HG03103 (cell line): ENCODE data around the gene MSGN1.
"Not testable (repeated sequence)": the region's sequence is repeated elsewhere in the genome, so short reads cannot be mapped to it uniquely, and the experiment has no call there.

Experiments used
- ATAC-seq: cut with Tn5 transposase; IDR thresholded peaks from one replicate; pipeline ENCODE4 v1.9.1; 2021; ENCODE audit warnings: low read depth; ENCODE audit not compliant: unreplicated experiment

The MSGN1 gene

DNA sequence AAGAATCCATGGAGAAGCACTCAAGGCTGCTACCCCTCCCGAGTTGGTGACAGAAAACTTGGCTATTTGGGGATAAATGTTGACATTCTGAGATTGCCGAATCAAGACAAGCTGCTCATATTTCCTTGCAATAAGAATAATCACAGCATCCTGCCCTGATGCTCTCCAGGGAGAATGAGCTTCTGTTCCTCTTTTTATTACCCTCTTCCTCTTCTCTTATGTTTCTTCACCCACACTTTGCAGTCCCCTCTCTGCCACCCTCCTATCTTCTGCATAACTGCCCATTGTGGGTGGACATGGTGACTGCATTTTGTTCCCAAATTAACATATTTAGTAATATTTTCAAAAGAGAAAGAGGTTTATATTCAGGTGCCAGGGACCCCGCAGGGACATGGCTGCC is 11.9 kb upstream of the MSGN1 start:
- peak; percentile 52 for ATAC-seq

DNA sequence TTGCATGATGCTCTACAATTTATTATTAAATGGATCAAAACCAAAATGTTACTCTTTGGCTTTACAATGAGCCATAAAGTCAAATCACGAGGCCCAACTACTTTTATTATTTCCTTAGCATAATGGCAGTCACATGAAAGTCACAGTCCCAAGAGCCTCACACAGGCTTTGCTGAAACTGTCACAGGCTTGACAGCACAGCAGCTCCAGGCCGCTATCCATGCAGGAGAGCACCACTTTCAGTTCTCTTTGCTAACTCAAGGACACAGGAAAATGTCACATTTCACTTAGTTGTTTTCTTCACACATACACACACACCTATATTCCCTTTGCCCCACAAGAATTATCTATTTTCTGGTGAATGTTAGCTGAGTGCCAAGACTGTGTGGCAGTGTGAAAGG is 11.1 kb upstream of the MSGN1 start:
- peak; percentile 44 for ATAC-seq

DNA sequence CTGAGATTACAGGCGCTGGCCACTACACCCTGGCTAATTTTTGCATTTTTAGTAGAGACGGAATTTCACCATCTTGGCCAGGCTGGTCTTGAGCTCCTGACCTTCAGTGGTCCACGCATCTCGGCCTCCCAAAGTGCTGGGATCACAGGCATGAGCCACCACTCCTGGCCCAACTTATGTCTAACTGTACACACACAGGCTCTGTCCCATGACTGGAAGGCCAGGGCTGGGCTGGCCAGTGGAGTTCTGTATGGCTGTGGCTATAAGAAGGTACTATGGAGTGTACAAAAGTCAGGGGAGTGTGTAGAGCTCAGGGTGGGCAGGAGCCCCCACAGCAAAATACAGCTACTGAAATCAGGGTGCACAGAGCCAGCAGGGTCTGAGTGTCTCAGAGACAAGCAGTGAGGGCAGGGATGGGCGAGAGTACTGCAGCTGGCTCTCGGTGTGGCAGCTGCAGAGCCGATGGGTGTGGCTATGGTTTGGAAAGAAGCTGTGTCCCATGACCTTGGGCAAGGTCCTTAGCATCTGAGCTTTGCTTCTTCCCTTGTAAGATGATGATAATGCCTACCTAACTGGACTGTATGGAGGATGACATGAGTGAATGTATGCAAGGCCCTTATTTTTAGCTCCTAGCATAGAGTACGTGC is 10.4 kb upstream of the MSGN1 start:
- no peak for ATAC-seq

DNA sequence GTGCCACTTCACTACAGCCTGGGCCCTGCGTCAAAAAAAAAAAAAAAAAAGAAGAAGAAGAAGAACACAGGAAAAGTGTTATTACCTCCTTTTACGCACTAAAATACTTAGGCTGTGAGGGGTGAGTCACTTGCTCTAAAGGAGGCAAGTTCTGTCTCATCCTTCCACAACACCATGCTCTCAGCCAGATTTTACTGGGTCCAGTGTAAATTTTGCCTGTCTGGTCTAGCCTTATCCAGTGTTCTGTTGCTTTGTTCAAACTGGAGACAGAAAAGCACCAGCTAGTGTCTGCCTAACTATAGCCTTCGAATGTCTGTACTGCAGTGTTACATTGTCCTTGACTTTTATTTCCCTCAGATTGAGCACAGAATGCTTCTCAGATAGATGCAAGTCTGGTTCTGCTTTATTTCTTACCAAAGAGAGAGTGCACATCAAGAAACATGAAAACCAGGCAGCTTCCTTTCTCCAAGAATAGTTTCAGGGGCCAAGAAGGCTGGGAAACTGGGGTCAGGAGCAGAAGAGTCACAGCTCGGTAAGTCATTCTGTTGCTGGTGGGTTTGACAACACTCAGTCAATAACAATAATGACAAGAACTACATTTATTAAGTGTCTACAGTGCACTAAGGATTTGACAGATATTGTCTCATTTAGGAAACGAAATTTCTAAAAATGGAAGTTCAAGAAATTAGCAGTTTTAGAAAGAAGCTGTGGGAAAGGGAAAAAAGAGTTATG is 3.1 kb upstream of the MSGN1 start:
- peak; percentile 50 for ATAC-seq

DNA sequence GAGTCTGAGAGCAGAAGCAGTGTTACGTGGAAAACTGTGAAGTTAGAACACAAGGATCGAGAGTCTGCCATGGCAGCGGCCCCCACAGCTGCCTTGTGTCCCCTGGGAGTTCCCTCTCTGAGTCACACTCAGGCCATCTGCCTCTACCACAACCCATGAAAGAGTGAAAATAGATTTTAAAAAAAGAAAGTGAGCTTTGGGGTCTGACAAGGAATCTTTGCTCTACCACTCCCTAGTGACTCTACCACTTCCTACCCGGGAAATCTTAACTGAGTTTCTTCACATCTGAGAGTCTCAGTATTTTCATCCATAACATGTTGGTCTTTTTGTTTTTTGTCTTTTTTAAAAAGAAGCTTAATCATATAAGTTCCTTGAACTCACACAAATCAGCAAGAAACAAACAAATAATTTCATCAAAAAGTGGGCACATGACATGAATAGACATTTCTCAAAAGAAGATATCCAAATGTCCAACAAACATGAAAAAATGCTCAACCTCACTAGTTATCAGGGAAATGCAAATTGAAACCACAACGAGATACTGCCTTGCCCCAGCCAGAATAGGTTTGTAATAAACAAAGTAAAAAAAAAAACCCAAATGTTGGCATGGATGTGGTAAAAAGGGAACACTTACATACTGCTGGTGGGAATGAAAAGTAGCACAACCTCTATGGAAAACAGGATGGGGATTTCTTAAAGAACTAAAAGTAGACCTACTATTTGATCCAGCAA is 2.4 kb upstream of the MSGN1 start:
- ATAC-seq, result peak; percentile 84

DNA sequence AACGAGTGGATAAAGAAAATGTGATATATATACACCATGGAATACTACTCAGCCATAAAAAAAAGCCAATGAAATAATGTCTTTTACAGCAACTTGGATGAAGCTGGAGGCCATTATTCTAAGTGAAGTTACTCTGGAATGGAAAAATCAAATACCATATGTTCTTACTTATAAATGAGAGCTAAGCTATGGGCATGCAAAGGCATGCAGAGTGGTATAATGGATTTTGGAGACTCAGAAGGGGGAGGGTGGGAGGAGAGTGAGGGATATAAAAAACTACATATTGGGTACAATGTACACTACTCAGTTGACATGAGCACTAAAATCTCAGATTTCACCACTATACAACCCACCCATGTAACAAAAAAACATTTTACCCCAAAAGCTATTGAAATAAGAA is 1.7 kb upstream of the MSGN1 start:
- no peak for ATAC-seq

GRCh38 chr2:17815468-17816184 is 634 bp upstream of the MSGN1 start:
- no peak for ATAC-seq

DNA sequence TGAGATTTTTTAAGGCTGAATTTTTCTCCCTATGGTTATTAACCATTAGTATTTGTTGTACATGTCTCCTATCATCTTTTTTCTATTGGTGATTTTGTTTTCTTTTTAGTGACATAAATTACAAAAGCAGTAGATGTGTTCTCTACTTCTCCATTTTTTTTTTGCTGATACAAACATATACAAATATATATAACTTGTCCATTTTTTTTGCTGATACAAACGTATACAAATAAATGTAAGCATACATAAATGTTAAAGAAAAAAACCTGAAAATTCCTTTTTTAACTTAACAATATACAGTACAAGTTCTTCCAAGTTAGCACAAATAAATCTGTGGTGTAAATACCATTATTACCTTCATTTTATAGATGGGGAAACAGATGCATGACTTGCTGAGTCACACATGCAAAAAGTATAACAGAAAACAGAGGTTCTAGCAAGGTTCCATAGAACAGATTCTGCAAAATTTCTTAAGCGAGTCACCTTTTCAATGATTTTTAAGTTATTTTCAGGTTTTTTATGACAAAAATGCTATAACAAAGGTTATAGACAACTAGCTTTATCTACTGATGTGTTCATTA is 2.1 kb downstream of the MSGN1 start:
- no peak for ATAC-seq

- no peak for ATAC-seq
Observed at GRCh38 chr2:17821080-17821479, 4.8 kb downstream of the MSGN1 start.

- peak; percentile 37 for ATAC-seq
Observed at GRCh38 chr2:17821535-17822444, 5.5 kb downstream of the MSGN1 start.

DNA sequence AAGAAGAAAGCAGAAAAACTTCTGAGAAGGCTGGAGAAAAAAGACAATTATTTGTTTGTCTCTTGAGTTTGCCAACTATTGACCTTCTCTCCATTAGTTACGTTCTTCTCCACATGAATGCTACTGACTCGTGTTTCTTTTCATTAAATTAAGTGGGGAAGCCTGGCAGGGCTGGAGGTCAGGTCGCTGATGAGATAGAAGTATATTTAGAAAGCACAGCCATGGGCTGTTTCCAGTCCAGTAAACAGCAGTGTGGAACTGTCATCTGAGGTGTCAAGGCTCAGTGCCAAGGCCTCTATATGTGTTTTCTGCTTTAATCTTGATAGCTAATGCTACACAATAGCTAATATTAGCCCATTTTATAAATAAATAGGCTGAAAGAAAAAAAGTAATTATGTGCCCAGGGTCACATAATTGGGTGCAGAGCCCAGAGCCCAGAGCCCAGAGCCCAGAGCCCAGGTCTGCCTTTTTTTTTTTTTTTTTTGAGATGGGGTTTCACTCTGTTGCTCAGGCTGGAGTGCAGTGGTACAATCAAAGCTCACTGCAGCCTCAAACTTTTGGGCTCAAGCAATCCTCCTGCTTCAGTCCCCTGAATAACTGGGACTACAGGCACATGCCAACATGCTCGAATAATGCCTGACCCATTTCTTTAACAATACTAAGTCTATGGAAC is 6.3 kb downstream of the MSGN1 start:
- peak; percentile 64 for ATAC-seq

DNA sequence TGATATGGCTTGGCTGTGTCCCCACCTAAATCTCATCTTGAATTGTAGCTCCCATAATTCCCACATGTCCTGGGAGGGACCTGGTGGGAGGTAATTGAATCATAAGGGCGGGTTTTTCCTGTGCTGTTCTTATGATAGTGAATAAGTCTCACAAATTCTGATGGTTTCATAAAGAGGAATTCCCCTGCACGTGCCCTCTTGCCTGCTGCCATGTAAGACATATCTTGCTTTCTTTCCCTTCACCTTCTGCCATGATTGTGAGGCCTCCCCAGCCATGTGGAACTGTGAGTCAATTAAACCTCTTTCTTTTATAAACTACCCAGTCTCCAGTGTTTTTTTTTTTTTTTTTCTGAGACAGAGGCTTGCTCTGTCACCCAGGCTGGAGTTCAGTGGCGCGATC is 7.4 kb downstream of the MSGN1 start:
- ATAC-seq, result not testable (repeated sequence)

DNA sequence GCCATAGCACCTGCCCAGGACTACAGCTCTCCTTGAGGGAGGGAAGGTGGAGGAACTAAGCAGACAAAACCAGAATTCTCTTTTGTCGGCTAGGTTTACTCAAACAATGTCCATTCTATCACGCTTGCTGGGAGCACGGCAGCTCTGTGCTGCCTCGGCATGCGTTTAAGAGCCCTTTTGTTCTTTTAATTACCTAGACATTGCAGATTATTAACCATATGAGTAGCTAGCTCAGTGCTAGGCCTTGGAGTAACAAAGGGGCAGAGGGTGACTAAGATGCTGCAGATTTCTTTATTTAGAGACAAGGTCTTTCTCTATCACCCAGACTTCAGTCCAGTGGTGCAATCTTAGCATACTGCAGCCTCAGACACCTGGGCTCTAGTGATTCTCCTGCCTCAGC is 11.1 kb downstream of the MSGN1 start:
- ATAC-seq, result no peak

DNA sequence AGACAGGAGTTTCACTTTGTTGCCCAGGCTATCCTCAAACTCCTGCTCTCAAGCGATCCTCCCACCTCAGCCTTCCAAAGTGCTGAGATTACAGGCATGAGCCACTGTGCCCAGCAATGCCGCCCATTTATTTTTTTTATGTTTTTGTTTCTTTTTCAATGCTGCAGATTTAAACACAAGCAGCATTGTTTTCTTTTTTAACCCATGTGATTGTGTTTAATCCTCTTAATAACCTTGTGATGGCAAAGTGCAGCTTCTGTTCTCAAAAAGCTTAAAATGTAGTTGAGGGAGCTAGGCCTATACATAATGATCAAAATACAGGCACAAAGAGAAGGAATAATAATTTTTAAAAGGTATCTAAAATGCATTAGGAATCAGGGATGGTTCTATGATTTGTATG is 11.5 kb downstream of the MSGN1 start:
- ATAC-seq, result no peak

DNA sequence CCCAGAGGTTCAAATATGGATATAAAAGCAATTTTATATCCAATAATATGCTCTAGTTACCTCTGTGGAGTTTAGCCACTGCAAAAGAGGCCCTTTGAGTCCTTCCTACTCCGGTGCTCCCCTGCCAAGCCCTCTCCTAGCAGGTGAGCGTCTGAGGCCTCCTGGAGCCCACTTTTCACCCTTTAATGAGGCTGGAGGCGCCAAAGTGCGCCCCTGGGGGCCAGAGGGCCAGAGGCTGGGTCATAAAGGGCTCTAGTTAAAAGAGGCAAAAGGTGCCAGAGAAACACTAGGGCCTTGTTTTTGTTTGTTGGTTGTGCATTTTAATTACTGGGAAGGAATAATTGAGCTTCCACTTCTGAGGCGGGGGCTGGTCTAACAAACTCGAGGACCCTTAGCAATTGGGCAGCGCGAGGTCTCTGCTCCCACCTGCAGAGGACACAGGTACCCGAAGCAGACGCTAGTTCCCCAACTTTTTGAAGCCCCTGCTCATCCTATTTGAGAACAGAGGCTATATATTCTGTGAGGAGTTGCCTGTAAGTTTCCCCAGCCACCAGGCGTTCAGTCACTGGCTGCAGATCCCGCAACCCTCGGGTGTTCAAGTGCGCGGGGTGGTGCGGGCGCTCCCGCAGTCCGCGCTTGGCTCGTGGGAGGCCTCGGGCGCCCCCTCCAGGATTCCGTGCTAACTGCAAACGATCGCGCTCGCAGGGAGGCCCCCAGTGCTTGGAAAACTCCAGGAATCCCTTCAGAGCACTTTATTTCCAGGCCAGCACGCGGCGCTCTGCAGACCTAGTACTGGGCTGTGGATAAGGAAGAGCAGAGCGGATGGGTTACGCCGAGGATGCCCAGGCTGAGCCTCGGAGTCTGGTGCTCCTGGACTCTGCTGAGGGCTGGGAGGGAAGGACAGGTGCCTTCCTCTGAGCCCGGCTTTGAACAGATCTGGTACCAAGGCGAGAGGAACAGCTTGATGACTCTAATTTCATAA is 14.1 kb downstream of the MSGN1 start:
- peak; percentile 90 for ATAC-seq

- no peak for ATAC-seq
Observed at GRCh38 chr2:17835516-17835915, 19.3 kb downstream of the MSGN1 start.

- no peak for ATAC-seq
Observed at GRCh38 chr2:17839959-17840358, 23.7 kb downstream of the MSGN1 start.

DNA sequence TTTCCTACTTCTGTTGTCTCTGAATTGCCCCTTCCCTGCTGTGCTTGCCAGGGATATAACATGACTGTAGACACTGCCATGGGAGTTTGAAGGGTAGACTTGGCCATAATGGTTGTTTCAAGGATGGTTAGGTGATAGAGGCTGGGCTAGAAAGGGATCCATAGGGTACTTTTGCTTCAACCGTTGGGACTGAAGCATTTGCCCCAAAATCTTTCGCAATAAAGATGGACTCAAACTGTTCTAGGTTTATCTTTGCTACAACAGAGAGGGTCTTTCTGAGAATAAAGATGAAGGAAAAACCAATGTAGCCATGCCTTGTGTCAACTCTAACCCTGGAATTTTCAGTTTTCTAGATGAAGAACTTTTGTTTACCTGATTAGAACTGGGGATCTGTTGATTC is 27.2 kb downstream of the MSGN1 start:
- no peak for ATAC-seq
